Stimulated activated CD4-positive, alpha-beta T cell treated with anti-CD3 and anti-CD28 coated beads, Interleukin-1b, Interleukin-23, amount 100 ng/mL, for 48 hours (primary cell): ENCODE results near the gene ARF3.
A peak's percentile ranks its signal among the peaks of the same experiment; 100 is the strongest.
"Not testable (repeated sequence)": the region's sequence is repeated elsewhere in the genome, so short reads cannot be mapped to it uniquely, and the experiment has no call there.

Experiments used
- DNase-seq: peaks from one replicate; pipeline ENCODE4 v3.0.0-alpha.2; 2020

The ARF3 gene

DNA sequence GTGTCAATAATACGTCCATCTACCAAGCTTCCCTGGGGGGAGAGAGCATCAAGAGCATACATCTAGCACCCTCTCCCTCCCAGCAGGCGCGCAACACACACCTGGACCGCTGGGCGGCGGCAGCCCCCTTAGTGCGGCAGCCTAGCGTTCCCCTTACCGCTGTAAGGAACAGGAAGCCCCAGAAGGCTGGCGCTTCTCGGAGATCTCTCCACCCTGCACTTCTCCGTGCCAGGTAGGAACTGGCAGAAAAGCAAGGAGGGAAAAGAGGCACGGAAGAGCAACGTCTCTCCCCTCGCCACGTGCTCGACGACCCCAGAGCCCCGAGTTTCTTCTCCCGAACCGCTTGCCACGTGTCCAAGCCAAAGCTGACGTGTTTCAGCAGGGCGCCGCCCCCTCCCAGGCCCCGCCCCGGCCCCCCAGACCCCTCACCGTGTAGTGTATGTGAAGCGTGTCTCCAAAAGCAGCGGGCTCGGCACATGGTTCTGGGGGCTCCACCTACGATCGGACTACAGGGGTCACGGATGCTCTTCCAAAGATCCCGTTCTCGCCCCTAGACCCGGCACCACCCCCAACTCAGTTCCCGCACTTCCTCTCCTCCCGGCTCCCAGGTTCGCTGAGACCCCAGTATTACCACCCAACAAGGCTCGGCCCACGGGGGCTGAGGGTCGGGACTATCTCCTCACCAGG, 32.5 kb downstream of the ARF3 start:
- peak; percentile 75 for DNase-seq

DNA sequence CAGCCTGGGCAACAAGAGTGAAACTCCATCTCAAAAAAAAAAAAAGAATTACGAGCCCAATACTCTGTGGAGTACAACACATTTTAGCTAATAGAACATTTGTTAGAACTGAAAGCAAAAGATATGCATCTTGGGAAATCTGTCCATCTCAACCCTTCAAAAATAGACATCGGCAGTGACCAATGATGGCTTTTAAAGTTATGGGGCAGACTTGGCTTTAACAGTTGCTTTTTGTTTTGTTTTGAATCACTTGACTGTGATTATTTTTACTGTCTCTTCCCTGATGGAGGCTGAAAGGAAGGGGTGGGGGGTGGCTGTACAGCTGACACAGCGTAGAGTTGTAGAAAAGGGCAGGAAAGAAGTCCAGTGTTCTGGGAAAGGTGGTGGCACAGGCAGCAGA, 34.2 kb downstream of the ARF3 start:
- DNase-seq: no peak

DNA sequence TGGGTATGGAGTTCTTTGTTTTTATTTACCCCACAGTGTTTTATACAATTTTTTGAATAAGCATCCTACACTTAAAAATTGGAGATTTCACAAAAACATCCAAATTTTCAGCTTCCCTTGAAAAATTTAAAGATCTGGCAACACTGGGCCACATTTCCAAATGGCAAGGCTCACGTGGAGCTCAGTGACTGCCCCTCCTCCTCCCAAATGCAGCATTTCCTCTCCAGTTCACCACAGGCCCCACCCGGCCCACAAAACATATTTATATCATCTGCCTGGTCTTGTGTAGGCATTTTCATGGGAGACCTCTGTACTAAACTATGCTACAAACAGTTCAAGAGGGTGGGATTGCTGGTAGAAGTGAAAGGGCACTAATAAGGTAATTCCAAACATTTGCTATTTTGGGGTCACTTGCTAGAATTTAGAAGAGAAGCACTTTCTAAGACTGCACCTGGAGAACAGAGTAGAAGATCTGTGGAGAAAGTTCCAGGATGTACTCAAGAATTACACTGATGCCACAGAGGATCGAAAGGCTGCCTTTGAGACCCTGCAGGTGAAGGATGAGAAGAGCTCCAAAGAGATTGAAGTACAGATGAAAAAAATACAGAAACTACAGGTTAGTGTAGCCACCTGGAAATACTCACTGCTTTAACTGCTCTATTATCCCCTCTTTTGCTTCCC, 39.3 kb downstream of the ARF3 start:
- no peak for DNase-seq

DNA sequence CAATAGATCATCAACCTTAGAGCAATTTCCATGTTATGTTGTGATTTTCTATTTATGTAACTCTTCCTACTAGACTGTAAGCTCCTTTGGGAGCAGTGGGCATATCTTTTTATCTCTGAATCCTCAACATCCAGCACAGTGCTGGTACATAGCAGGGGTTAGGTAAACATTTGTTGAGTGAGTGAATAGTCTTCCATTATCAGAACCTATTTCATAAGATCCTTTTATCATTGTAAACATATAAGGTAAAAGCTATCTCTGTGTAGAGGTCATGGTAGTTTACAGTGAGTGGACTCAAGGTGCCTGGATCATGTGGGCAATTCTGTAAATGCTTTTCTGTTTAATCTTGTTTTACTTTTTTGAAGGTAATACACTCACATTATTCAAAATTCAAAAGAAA, 47.1 kb downstream of the ARF3 start:
- no peak for DNase-seq

DNA sequence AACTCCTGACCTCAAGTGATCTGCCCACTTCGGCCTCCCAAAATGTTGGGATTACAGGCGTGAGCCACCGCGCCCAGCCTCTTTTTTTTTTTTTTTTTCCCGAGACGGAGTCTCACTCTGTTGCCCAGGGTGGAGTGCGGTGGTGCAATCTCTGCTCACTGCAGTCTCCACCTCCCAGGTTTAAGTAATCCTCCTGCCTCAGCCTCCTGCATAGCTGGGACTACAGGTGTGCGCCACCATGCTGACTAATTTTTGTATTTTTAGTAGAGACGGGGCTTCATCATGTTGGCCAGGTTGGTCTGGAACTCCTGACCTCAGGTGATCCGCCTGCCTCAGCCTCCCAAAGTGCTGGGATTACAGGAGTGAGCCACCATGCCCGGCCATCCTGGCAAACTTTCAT, 47.6 kb downstream of the ARF3 start:
- DNase-seq: not testable (repeated sequence)

DNA sequence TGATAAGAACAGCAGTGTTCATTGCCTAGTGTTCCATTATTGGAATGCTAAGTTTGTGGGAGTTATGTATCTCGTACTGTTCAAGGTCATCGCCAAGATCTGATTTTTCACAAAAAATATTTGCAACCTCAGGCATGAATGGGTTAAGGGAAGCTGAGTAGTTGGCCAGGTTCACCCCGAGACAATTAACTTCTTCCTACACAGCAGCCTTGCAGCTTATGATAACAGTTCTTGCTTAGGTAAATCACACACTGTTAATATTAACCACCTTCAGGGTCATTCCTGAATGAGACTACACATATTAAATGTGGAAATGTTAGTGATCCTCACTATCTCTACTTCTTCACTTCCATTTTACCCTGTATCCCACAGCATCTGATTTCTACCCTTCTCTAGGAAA, 50.0 kb downstream of the ARF3 start:
- DNase-seq: no peak

DNA sequence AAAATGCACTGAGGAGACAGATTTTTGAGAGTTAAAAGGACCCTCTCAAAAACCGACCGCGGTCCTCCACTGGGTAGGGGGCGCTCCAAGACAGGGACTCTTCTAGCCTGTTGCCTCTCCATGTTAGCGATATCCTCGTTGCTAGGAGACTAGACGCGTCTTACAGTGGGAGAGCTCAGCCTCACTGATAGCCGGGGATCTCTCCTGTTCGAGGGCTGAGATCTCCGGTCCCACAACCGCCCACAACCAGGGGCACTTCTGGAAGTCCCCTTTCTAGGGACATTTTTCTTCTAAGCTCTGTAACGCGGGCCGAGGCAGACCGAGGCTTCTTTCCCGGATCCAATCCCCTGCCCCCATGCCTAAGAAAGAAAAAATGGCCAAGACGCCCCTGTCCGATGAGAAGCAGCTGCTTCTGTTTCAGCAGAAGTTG, 53.3 kb downstream of the ARF3 start:
- peak; percentile 82 for DNase-seq

DNA sequence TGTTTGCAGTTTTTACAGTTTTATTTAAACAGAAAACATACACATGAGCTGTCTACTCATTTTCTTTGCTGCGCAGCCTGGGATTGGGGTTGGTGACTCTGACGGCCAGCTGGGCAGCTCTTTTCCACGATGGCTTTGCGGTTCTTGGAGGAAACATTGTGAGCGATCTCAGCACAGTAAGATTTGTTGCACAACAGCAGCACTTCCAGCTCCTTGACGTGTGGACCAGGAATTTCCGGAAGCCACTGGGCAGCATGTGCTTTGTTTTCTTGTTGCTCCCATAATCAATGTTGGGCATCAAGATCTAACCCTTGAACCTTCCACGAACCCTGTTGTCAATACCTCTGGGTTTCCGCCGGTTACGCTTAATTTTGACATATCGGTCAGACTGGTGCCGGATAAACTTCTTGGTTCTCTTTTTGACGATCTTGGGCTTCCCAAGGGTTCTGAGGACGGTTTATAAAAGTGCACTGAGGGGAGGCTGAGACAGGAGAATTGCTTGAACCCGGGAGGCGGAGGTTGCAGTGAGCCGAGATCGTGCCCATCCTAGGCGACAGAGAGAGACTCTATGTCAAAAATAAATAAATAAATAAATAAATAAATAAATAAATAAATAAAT, 53.8 kb downstream of the ARF3 start:
- no peak for DNase-seq

DNA sequence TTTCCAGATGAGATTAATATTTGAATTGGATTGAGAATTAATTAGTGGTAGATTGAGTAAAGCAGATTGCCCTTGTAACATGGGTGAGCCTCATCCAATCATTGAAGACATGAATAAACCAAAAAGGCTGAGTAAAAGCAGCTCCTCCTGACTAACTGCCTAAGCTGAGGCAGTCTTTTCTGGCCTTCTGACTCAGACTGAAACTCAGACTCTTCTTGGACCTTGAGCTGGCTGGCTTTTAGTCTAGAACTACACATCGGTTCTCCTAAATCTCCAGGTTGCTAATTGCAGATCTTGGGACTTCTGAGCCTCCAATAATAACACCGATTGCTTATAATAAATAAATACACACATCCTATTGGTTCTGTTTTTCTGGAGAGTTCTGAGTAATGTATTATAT, 56.0 kb downstream of the ARF3 start:
- no peak for DNase-seq

DNA sequence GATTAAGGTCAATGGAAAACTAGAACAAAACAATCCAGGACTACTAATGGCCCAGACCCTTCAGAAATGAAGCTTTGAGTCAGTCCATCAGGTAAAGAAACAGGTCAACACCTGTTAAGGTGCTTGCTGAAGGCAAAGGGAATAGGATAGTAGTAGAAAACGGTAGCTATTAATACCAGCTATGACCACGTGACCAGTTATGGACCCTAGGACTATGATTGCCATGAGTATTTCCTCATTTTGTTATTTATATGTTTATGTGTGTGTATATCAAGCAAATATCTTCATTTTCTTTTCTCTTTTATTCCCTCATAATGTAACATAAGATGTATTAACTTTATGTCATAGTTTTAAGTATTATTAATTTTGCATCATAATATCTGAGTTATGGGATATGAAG, 57.6 kb downstream of the ARF3 start:
- no peak for DNase-seq

DNA sequence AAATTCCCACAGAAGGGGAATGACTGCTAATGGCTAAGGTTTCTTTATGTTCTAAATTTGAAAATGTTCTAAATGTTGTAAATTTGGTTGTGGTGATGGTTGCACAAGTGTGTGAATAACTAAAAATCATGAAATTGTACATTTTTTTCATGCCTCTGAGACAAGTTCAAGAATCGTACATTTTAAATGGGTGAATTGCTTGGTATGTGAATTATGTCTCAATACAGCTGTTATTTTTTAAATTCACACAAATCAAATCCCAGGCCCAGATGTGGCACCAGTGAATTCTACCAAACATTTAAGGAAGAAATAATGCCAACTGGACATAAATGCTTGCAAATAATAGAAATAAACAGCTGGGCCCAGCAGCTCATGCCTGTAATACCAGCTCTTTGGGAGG, 63.0 kb downstream of the ARF3 start:
- DNase-seq: no peak

DNA sequence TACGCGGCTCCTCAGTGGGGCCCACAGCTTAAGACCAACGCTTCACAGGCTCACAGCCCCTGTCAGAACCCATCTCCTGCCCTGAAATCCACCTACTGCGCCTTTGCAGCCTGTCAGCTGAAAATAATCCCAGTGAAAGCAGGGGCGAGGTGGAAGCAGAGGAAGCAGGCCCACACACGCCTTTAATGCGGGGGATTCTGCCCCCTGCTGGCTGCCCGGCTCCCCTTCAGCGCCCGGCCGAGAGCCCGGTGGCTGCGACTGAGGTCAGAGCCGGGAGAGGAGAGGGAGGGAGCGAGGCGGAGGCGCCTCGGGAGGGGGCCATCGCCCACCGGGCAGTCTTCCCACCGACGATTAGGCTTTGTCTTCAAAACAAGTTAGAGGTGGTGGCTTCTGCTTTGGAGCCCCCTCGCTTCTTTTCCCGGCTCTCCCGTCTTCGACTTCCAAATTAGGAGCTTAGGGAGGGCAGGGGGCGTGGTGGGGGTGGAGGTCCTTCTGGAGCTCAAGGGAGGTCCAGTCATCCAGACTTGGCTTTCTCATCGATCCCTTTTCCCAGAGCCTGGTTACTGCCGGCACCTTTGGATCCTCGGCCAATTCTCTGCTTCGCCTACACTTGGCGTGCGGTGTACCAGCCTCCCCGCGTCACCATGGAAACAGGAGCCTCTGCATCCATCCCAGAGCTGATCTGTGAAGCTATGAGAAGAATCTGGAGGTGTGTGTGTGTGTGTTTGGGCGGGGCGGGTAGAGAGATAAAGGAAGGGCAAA, 66.4 kb downstream of the ARF3 start:
- peak; percentile 72 for DNase-seq

DNA sequence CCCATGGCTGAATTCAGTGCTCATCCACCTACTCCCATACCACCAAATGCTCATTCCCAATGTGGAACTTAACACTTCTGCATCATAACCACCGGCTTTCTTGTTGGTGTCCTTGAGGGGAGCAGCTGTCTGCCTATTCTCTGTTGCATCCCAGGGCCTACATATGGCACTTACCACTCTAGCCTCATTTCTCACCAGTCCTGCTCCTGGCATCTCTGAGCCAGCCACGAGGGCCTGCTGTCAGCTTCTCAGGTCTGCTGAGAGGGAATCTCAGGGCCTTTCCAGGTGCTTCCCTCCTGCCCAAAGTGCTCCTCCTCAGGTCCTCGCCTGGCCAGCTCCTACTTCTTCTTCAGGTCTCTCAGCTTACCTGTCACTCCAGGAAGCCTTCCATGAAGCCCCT, 67.6 kb downstream of the ARF3 start:
- DNase-seq: no peak
